DMS 273 (cell line): ENCODE measurements around the gene C22orf39.

ENCODE experiments used
- DNase-seq: peaks from one replicate; lab custom pipeline; 2025; ENCODE audit not compliant: unreplicated experiment; lab: John Stamatoyannopoulos, UW

C22orf39 gene

GRCh38 chr22:19402642-19403191, 44.8 kb downstream of the C22orf39 start:
- no peak for DNase-seq

DNA sequence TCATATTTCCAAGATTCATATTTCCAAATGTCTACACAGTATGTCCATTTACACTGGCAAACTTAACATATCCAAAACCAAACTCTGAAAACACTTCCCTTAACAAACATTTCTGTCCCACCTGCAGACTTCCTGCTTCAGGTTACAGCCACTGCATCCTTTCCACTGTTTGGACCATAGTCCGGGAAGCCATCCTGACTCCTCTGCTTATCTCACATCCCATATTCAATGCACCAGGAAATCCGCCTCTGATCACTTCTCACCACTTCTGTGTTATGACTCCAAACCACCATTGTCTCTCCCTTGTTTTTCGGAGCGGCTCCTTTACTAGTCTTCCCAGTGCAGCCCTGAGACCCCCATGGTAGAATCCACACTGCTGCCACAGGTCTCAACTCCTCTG, 46.0 kb downstream of the C22orf39 start:
- no peak for DNase-seq

GRCh38 chr22:19400881-19401280, 46.6 kb downstream of the C22orf39 start:
- DNase-seq, result no peak

DNA sequence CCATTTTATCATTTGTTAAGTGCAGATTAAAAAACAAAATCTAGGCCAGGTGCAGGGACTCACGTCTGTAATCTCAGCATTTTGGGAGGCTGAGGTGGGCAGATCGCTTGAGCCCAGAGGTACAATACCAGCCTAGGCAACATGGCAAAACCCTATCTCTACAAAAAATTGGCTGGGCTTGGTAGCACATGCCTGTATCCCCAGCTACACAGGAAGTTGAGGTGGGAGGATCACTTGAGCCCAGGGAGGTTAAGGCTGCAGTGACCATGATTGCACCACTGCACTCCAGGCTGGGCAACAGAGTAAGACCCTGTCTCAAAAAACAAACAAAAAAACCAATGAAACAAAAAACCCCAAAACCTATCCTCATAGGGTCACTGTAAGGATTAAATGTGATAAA, 48.9 kb downstream of the C22orf39 start:
- DNase-seq, result no peak

DNA sequence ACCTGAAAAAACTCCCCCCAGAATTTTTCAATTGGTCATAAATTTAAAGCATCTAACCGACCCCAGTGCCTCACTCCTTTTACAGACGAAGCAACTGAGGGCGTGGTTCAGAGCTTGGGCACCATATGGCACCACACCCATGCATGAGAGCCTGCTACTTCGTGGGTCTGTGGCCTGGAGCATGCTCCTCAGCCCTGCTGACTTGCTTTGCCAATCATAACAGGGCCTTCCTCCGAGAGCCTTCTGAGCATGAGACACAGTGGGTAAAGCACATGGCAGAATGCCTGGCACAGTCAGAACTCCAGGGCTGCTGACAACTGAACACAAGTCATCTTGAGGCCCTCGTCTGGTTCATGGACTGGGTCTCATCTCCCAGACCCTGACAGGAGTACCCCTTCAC, 49.3 kb downstream of the C22orf39 start:
- DNase-seq, result peak; percentile 77

GRCh38 chr22:19397734-19398104, 49.8 kb downstream of the C22orf39 start:
- DNase-seq, result peak; percentile 36

DNA sequence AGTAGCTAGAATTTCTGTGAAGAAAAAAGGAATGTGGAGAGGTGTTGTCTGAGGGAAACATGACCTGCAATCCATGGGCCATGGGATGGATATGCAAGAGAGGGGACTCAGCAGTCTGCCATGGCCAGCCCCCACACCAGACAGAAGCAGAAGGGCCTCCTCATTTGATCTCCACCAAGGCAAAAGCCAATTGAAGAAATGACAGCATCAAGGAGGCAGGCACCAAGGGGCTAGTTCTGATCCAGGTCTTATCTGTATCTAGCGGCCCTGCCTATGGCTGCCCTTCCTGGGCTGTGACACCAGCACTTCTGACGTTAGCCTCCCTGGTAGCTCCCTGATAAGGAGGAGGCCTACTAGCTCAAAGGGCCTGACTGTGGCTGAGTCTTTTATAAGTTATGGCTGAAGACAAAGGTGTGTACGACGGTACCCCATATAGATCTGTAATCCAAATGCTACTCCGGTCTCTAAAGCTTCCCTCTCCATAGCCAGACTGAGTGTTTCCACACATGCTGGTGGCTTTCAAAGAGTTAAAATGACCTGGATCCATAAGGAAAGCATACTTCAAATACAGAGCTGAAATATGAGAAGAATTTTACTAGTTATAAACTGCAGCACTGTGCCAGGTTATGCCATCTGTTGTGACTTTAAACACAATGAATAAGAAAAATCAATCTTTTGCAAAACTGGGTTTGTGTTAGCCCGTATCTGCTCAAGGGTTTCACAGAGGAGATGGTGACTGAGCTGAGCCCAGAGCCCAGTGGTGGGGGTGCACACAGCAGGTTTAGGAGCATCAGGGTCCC, 50.4 kb downstream of the C22orf39 start:
- DNase-seq, result peak; percentile 35

DNA sequence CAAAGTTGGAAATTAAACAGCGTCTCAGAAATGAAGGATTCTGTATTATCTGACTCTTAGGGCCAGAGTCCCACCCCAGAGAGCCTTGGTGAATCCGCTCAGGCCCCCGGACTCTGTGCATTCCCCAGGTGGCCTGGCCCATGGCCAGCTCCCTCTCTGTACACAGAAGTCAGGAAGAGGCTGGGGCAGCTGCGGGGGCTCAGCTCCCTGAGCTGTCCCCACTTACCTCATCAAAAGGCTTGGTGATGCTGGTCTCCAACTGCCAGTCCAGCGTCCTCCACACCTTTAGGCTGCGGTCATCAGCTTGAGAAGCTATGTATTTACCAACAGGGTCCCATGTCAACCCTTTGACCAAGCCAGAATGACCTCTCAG, 51.0 kb downstream of the C22orf39 start:
- no peak for DNase-seq

DNA sequence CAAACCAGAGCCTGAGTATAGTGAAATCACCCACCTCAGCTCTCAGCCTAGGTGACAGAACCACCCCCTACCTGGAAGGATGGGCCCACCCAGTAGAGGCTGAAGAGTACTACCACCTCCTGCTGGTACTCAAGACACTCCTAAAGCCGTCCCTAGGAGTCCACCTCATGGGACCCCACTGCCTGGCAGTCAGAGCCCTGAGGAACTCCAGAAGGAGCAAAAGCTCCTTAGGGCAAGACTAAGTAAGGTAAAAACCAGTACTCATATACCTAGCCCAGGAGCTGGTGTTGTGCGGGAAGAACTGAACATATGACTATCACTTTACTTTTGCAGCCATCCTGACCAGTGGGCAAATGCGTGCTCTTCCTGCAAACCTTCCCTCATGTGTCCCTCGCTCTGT, 52.2 kb downstream of the C22orf39 start:
- DNase-seq, result no peak

- no peak for DNase-seq
Measured at GRCh38 chr22:19394274-19395050, 53.0 kb downstream of the C22orf39 start.

DNA sequence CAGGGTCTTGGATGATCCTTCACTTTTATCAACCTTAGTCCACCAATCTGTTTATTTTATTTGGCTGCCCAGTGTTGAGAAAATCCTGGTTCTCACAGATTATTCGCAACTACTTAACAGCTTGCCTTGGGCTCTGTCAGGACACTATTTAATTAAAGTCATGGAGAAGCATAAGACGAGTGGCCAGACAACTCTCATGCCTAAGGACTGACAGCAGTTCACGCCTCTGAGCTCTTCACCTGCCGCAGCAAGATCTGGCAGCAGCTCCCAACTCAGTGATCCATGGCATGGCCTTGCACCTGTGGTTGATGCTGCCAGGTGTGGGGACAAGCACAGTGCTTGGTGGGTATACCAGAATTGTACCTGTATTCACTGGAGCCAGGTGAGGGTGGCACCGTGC, 53.8 kb downstream of the C22orf39 start:
- DNase-seq, result no peak
